ENCODE measurements around the gene EIF4A3. TPM values are rescaled to one million over a fixed set of nuclear protein-coding genes. Genes with fewer than 3 reads are reported as not detected.

Gene EIF4A3
- 82.9 and 103 TPM in 2 replicates for total RNA-seq

DNA sequence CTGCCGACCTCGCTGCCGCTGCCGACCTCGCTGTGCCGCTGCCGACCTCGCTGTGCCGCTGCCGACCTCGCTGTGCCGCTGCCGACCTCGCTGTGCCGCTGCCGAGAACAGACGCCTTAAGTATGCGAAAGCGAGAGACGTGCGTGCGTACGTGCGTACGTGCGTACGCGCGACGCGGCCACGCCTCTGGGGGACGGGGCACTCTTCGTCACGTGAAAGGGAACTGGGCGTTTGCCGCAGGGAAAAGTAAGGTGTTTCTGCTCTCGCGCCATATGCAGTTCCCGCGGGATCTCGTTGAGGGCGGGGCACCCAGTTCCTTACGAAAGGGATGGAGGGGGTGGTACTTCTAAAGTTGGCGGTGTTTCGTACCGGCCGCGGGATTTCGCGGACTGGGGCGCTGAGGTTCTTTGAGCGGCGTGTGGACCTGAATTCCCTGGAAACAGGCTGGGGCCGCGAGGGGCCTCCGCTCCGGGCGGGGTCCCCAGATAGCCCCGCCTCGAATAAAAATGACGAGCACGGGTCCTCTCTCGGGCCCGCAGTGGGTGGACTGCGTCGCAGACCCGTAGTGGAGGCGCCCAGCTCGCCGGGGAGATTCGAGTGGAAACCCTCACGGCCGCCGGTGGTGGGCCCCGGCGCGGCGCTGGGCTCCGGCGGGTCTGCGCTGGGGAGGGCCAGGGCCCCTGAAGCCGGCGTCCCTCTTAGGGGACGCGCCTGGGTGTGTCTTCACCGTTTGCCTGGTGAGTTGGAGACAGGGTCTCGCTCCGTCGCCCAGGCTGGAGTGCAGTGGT, at the start of gene EIF4A3:
Gene EIF4A3, minus strand, starts transcription at position 94 of the 788 bp plus-strand sequence. CDS start 167 bp downstream, outside the sequence.

DNA sequence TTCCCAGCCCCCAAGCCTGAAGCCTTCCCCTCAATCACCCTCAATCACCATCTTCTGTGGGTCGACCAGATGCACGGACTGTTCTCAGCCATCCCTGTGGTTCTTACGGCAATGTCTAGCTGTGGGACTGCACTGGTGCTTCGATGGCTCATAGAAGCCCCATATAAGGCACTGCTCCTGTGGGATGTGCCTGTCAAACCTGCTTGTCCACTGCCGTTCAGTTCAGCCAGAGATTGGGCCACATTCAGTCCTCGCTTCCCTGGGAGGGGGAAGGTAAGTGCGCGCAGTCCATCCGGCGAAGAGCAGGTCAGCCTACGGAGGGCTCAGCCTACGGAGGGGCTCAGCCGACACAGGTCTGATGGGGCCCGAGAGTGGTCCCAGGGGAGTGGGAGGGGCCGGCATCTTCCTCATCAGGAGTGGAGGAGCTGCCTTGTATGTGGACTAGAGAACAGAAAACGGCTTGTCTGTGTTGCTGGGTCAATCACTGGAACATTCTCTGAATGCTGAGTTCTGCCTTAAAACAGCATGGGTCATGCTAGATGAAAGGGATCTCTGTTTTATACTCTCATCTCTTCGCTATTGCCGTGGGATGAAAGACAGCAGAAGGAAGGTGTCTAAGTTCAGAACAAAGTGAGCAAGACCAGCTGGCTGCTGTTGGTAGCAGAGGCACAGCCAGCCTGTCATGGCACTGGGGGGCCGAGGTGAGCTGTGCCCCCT, 23.0 kb upstream of the EIF4A3 start, which contains the start of gene CARD14:
Gene CARD14, plus strand, starts transcription at position 247 of the 717 bp plus-strand sequence. CDS start 11,409 bp downstream, outside the sequence.

DNA sequence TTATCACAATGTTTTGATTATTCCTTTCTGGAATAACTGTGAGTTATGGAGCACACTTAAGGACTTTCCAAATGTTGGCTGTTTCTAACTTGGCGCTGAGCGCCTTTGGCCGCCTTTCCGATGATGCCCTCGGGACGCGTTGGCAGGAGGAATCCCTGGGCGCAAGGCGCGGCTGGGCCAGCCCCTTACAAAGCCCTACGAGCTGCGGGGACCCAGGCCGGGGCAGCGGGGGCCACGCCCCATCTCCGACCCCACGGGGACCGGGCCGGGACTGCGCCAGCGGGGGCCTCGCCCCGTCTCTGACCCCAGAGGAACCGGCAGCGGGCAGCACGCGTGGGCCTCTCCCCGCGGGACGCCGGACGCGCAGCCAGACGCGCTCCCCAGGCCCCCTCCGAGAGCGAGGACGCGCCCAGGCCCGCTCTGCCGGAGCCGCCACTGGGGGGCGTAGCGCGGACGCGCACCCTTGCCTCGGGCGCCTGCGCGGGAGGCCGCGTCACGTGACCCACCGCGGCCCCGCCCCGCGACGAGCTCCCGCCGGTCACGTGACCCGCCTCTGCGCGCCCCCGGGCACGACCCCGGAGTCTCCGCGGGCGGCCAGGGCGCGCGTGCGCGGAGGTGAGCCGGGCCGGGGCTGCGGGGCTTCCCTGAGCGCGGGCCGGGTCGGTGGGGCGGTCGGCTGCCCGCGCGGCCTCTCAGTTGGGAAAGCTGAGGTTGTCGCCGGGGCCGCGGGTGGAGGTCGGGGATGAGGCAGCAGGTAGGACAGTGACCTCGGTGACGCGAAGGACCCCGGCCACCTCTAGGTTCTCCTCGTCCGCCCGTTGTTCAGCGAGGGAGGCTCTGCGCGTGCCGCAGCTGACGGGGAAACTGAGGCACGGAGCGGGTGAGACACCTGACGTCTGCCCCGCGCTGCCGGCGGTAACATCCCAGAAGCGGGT, 45.6 kb downstream of the EIF4A3 start, which contains the start of gene GAA:
Gene GAA, plus strand, starts transcription at position 571 of the 935 bp plus-strand sequence. CDS start 3,006 bp downstream, outside the sequence.

Other genes starting within 250 kb of the EIF4A3 start
- gene TBC1D16, start 111.3 kb downstream of the EIF4A3 start, total RNA-seq = 23.3 and 25.4 TPM in 2 replicates
- gene CCDC40, start 110.5 kb downstream of the EIF4A3 start, total RNA-seq = 2.7 and 2.9 TPM in 2 replicates
- 16.5 and 27.9 TPM in 2 replicates for gene GAA, start 45.5 kb downstream of the EIF4A3 start, total RNA-seq
- gene CARD14, start 22.9 kb upstream of the EIF4A3 start, total RNA-seq = 0.12 TPM in 1 of 2 replicates, not detected in the other
- 16.4 and 22.8 TPM in 2 replicates for gene SGSH, start 73.2 kb upstream of the EIF4A3 start, total RNA-seq
- 9.6 and 12.9 TPM in 2 replicates for gene SLC26A11, start 73.3 kb upstream of the EIF4A3 start, total RNA-seq
- gene RNF213, start 113.7 kb upstream of the EIF4A3 start, total RNA-seq = 107 and 125 TPM in 2 replicates

Data from aortic smooth muscle cell (primary cell).